SK-N-MC (cell line): Measurements from ENCODE around the gene FAIM.

ENCODE experiments used
- DNase-seq: peaks from one replicate; pipeline ENCODE4 v3.0.0-alpha.2; 2011; ENCODE audit warnings: low read depth, low spot score
- H3K27ac ChIP-seq: fragments of 200-600 bp; sonication (generic); 2 replicates; pipeline ENCODE4 v1.5.1; 2016; ENCODE audit warnings: mixed run types
- H3K36me3 ChIP-seq: fragments of 200-600 bp; sonication (generic); 2 replicates; pipeline ENCODE4 v1.6.1; 2017; ENCODE audit warnings: antibody characterized with exemption, low read length, mixed read lengths; ENCODE audit not compliant: insufficient read depth
- H3K4me3 ChIP-seq: fragments of 200-600 bp; sonication (generic); 2 replicates; pipeline ENCODE4 v1.5.1; 2016
- H3K9ac ChIP-seq: fragments of 200-600 bp; sonication (generic); 2 replicates; pipeline ENCODE4 v1.8.0; 2017; ENCODE audit warnings: mixed run types, mixed read lengths; ENCODE audit not compliant: insufficient read length
- H3K9me3 ChIP-seq: fragments of 200-600 bp; sonication (generic); 2 replicates; pipeline ENCODE4 v1.6.1; 2017; ENCODE audit warnings: low read depth, mild to moderate bottlenecking, antibody characterized with exemption, low read length, moderate library complexity, mixed read lengths
- EZH2 ChIP-seq: fragments of 200-600 bp; sonication (generic); IDR thresholded peaks from one replicate; pipeline ENCODE4 v1.6.1; 2017; ENCODE audit warnings: antibody characterized with exemption
- FOXP2 ChIP-seq: optimal IDR thresholded peaks from 2 replicates; pipeline ENCODE3; 2011; ENCODE audit warnings: mild to moderate bottlenecking, moderate library complexity; ENCODE audit not compliant: insufficient read depth; ENCODE audit errors: extremely low read length, control extremely low read depth
- POLR2AphosphoS5 ChIP-seq: IDR thresholded peaks from 2 replicates; pipeline ENCODE4 v1.6.1; 2012; ENCODE audit warnings: mild to moderate bottlenecking, low read depth, low read length, borderline replicate concordance

Gene FAIM

DNA sequence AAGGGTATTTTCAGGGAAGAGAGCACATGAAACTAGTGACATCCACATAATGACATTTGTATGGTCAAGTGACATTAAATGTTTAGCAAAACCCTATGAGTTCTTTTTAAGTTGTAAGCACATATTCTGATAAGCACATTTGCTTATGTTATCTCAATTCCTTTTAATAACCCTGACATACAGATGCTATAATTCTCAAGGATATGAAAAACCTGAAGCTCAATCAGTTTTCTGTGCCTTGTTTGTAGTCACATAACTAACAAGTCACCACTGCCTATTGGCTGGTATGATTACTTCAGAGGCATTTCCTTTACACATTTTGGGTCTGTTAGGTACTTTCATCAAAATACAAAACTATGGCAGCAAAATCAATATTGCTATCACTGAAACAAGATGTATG lies 74.1 kb downstream of the FAIM start:
- DNase-seq: no peak
- H3K27ac ChIP-seq: no peak overlapping the region
- TF ChIP-seq POLR2AphosphoS5 (no peak), FOXP2 (no peak), EZH2 (no peak)
- no peak overlapping the region for H3K4me3 ChIP-seq
- no peaks in the 10 kb centered on the region for H3K9me3 ChIP-seq
- no peaks in the 10 kb centered on the region for H3K36me3 ChIP-seq
- no peak overlapping the region for H3K9ac ChIP-seq
